HG03342 (cell line): ENCODE measurements around the gene GLS2.
A peak's percentile ranks its signal among the peaks of the same experiment; 100 is the strongest.
"Not testable (repeated sequence)": the region's sequence is repeated elsewhere in the genome, so short reads cannot be mapped to it uniquely, and the experiment has no call there.

Experiments used
- ATAC-seq: cut with Tn5 transposase; IDR thresholded peaks from one replicate; pipeline ENCODE4 v1.9.1; 2021; ENCODE audit warnings: mild to moderate bottlenecking, moderate library complexity; ENCODE audit not compliant: unreplicated experiment

The GLS2 gene

GRCh38 chr12:56488041-56488955 lies at the start of gene GLS2:
Gene GLS2 (minus strand): TSS chr12:56488161. CDS start chr12:56488118, 43 bp downstream.
- ATAC-seq: peak; percentile 89

GRCh38 chr12:56537546-56537945 lies 49.6 kb upstream of the GLS2 start:
- ATAC-seq: no peak

- no peak for ATAC-seq
Measured at GRCh38 chr12:56530390-56531055, 42.6 kb upstream of the GLS2 start.

- ATAC-seq: no peak
Measured at GRCh38 chr12:56529656-56530055, 41.7 kb upstream of the GLS2 start.

GRCh38 chr12:56528846-56529245 lies 40.9 kb upstream of the GLS2 start:
- ATAC-seq: no peak

GRCh38 chr12:56522411-56523193 lies 34.6 kb upstream of the GLS2 start:
- no peak for ATAC-seq

- ATAC-seq: peak; percentile 69
Measured at GRCh38 chr12:56521590-56522371, 33.8 kb upstream of the GLS2 start, which contains the start of gene RBMS2. Gene RBMS2 (plus strand): TSS chr12:56521820. CDS start chr12:56522024, 204 bp downstream.

- ATAC-seq: no peak
Measured at GRCh38 chr12:56521209-56521589, 33.2 kb upstream of the GLS2 start.

- ATAC-seq: no peak
Measured at GRCh38 chr12:56520506-56520905, 32.5 kb upstream of the GLS2 start.

- no peak for ATAC-seq
Measured at GRCh38 chr12:56520048-56520447, 32.1 kb upstream of the GLS2 start.

GRCh38 chr12:56518570-56518969 lies 30.6 kb upstream of the GLS2 start:
- no peak for ATAC-seq

- ATAC-seq: no peak
Measured at GRCh38 chr12:56517854-56518253, 29.9 kb upstream of the GLS2 start.

- ATAC-seq: not testable (repeated sequence)
Measured at GRCh38 chr12:56514014-56514318, 26.0 kb upstream of the GLS2 start.

- no peak for ATAC-seq
Measured at GRCh38 chr12:56510786-56511185, 22.8 kb upstream of the GLS2 start.

GRCh38 chr12:56499879-56500278 lies 11.9 kb upstream of the GLS2 start:
- ATAC-seq: not testable (repeated sequence)

GRCh38 chr12:56499452-56499851 lies 11.5 kb upstream of the GLS2 start:
- ATAC-seq: not testable (repeated sequence)

- ATAC-seq: not testable (repeated sequence)
Measured at GRCh38 chr12:56498126-56498902, 10.4 kb upstream of the GLS2 start.

GRCh38 chr12:56496704-56497103 lies 8.7 kb upstream of the GLS2 start:
- ATAC-seq: not testable (repeated sequence)

GRCh38 chr12:56494481-56494880 lies 6.5 kb upstream of the GLS2 start:
- ATAC-seq: not testable (repeated sequence)

- ATAC-seq: not testable (repeated sequence)
Measured at GRCh38 chr12:56494106-56494415, 6.1 kb upstream of the GLS2 start.
